NK-92 (cell line): ENCODE data around the gene ARHGAP15.

ENCODE experiments used
- DNase-seq: peaks from one replicate; lab custom pipeline; 2025; ENCODE audit not compliant: unreplicated experiment; lab: John Stamatoyannopoulos, UW

The ARHGAP15 gene

DNA sequence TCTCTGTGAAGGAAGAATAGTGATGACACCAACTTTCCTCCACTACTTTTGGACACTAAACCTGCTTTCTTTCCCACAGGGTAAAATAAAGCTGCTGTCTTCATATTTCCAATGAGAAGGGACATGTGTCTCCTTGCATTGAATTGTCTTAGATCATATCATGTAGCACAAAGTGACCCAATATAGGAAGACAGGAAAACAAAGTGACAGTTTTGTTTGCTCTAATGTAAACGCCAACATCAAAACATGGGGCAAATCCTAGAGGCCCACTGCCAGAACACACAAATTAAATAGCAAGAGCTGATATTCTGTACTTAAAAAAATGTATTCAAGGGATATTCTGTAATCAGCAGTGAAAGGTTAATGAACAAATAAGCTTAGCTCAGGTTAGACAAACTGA is 36.1 kb downstream of the ARHGAP15 start:
- no peak for DNase-seq

DNA sequence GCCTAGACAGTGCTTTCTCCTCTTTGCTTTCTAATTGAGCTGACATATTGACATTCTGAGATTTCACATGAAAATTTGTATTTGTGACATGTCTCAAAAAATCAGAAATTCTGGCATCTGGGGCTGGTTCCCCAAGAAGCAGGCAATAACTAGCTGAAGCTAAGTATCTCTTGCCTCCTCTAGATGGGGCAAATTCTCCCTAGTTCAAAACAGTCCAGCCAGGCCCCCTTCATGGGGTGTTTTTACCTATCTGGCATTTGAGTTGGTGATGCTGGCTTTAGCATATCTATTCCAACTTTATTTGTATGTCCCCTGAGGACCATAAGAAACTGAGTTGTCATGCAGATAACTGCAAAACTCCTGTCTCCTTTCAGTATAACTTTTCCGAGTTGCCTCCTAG is 39.9 kb downstream of the ARHGAP15 start:
- DNase-seq: no peak

DNA sequence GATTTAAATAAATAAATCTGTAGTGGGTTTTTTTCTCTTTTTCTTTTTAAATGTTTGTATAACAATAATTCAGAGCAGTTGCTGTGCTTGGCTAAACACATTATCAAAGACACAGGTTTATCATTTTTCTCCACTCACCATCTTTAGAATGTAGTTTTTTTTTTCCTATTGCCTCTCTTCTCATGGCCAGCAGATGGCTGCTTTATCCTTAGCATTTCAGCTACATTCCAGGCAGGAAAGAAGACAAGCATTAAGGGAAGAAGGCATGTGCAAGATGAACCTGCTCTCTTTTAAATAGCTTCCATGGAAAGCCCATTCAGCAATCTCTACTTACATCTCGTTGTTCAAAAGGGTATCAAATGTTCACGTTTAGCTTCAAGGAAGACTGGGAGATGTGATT is 42.6 kb downstream of the ARHGAP15 start:
- DNase-seq: no peak

DNA sequence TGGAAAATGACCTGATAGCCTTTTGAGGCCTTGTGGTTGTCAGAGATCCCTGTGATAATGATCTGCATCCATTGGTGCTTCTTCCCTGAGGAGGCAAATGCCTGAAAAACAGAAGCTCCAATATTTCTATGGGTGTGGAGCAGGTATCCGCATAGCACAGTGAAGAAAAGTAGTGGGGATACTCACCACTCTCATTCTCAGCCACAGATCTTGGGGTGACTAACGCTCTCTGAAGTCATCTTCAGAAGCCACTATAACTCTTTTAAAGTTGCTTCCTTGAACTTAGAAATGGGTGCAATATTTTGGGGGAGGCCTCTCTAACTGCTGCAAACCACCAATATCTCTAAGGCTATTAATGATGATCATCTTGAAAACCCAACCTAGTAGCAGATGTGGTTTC is 46.2 kb downstream of the ARHGAP15 start:
- no peak for DNase-seq

DNA sequence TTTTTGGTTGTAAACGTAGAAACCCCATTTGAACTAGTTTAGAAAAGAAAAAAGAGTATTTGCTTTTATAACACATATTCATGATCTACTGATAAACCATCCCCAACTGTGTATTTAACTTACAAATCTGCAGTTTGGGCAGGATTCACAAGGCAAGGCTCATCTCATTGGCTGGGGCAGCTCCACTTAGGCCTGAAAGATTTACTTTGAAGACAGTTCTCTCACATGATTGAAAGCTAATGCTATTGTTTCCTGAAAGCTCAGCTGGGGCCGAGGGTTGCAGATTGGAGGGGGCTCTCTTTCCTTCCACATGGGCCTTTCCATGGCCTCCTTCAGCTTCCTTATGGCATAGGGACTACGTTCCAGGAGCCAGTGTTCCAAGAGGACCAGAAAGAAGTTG is 47.4 kb downstream of the ARHGAP15 start:
- no peak for DNase-seq

DNA sequence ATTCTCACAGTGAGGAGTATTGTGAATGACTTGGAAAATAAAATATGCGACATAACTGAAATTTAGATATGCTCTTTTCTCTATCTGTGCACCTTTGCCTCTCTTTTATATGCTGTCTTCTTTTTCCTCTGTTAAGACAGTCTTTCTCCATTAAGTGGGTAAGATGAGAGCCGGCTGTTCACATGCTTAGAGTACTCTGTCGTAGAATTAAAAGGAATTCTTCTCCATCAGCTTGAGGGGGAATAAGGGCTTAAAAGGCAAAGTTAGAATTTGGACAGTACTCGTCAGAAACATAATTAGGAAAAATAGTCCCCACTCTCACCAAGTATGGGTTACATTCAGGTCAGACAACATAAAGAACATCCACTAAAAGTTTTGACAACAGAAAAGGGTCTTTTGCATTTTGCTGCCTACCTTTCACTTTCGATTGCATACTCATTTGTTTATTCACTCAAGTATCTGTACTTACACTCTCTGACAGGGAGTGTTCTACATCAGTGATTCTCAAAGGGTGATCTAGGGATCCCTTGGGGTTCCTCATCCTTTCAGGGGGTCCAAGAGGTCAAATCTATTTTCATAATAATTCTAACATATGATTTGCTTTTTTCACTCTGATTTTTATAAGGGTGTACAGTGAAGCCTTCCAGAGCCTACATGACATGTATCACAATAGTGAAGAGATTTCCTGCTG is 48.0 kb downstream of the ARHGAP15 start:
- DNase-seq: no peak

DNA sequence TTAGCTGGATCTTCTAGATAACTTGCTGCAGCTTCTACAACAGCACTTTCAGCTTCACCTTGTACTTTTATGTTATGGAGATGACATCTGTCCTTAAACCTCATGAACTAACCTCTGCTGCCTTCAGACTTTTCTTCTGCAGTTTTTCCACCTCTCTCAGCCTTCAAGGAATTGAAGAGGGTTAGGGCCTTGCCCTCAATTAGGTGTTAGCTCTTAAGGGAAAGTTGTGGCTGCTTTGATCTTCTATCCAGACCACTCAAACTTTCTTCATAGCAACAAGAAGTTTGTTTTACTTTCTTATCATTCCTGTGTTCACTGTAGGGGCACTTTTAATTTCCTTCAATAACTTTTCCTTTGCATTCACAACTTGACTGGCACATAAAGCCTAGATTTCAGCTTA is 52.3 kb downstream of the ARHGAP15 start:
- DNase-seq: no peak

DNA sequence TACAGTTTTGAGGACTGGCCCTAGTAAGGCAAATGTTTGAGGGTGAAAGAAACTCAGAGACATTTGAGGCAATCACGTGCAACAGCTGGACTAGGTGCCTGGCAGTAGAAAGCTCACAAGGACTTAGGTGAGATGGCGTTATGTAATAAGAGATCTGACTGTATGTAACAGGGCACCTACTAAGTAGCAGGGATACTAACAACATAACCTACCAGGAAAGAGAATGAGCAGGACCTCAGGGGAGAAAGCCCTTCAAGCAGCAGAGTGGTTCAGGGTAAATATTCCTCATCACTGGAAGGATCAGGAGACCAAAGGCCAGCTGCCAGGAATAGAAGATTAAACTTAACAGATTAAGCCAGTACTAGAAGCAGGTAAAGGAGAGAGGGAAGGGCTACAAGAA is 53.4 kb downstream of the ARHGAP15 start:
- no peak for DNase-seq

DNA sequence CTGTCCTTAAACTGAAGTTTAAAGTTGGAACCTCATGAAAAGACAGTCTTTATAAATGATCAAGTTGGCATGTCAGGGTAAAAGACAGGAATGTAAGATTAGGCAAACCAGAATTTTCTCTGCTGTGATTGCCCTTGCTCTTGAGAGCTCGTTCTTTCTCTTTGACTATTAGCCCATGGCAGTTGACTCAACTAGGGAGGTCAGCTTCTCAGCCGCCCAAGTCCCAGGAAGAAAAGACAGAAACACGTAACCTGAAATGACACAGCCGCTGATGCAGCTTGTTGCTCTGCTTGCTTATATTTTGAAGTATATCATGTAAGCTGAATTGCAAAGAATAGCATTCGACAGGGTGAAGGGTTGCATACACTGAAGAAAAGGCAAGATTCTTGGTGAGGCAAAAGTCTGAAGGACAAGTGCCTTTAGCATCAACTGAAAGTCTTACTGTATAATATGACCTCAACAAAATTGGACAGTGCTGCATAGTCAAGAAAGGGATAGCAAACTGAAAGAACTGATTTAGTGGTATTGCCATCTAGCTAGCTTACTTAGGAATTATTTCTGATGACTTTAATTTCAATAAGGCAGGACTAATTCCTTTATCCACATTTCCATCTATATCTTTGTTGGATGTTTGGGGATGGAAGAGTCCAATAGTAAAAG is 54.7 kb downstream of the ARHGAP15 start:
- no peak for DNase-seq

DNA sequence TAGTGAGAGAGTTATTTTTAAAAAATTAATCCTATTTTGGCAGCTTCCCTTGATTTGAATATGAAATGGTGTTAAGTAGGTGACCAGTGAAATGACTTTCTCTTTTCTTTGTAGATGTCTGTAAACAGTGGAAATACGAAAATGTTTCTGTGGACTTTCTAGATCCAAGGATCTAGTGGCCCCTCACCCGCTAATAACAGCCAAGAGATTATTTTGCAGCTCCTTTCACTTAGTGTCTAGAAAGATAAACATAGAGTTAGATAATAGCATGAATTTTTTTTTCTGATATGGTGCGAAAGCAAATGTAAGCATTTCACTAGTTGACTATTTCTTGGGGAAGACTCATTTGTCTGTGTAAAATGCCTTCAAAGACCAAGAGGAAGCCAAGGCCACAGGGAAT is 57.7 kb downstream of the ARHGAP15 start:
- no peak for DNase-seq

DNA sequence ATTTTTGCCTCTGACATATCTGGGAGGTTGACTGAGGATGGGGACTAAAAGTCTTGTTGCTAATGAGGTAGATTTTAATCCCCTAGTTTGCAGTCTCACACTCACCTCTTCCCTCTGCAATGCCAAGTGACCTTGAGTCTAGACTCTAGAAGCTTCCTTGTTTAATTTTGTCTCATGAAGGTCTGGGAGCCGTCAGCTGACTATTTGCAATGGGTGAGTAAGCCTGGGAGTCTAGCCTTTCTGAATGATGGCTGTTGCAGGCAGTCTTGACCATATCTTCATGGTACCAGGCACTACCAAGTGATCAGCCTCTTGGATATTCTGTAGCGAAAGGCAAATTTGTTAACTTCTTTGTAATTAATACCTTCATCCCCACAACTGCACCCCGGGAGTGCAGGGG is 61.2 kb downstream of the ARHGAP15 start:
- no peak for DNase-seq

DNA sequence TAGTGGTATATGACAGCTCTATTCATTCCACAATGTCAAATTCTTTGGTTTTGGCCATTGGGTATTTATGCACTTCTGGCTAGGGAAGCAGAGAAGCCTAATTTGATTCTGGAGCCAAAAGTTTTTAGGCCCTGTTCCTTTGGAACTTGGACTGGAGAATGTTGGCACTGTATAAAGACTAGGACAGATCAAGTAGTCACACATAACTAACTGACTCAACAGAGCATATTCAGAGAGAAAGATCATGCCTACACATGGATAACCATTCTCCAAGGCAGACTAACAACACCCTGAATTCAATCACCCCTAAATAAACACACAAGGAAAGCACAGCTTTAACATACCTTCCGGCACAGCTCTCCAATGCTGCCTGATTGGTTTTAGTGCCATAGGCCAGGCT is 62.9 kb downstream of the ARHGAP15 start:
- DNase-seq: no peak

DNA sequence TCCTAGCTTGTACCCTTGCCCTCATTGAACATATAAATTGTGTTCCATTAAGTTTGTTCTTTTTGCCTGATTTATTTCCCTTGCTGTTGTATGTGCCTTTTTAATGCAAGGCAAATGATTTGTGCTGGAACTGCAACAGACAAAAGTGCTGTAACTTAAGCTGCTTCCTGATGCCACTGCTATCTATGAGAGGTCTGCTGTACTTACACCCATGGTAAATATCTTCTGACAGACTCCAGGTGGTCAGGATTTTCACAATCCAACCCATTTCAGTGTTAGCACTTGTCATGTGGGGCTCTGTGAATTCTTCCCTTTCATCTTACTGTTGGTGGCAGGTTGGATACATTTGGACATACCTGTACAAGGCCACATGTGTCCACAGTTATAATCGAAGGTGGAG is 63.5 kb downstream of the ARHGAP15 start:
- no peak for DNase-seq

DNA sequence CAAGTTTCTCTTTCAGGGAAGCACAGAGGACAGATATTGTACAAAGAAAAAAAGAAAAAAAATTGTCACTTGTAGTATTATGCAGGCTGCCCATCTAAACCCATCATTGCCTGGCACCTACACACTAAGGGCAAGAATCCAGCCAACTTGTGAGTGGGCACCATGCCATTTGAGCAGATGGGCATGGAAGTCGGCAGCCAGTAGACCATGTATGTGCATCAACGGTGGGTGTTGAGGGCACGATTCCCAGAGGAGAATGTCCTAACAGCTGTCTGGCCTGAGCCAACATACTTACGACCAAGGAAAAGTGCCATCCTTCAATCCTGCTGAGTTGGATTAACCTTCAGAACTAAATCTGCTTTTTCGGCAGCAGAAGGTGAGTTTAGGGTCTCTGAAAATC is 63.9 kb downstream of the ARHGAP15 start:
- DNase-seq: no peak

DNA sequence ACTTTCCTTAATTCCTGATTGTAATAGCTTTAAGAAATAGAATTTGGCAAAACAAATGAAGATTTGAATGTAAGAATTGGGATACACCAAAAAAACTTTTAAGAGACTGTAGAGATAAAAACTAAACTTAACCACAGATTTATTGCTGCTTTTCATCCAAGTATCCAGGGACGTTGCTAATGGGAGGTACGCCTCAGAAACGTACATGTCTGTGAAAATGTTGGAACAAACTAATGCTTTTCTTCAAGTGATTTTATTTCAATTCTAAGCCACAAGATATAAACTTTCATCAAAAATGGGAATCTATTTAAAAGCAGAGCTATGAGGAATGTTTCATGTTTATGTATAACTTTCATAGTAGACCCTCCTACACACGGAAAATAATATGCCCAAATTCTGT is 66.3 kb downstream of the ARHGAP15 start:
- no peak for DNase-seq

DNA sequence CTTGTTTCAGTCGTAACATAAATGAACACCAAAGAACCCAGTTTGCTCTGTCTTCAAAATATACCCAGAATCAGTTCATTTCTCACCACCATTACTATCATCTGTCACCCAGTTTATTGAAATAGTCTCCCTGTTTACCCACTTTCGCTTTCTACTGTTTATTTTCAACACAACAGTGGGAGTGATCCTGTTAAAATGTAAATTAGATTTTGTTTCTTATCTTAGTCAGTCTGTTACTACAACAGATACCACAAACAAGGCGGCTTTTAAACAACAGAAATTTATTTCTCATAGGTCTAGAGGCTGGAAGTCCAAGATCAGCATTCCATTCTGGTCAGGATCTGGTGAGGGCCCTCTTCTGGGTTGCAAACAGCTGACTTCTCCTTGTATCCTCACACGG is 74.8 kb downstream of the ARHGAP15 start:
- DNase-seq: no peak

DNA sequence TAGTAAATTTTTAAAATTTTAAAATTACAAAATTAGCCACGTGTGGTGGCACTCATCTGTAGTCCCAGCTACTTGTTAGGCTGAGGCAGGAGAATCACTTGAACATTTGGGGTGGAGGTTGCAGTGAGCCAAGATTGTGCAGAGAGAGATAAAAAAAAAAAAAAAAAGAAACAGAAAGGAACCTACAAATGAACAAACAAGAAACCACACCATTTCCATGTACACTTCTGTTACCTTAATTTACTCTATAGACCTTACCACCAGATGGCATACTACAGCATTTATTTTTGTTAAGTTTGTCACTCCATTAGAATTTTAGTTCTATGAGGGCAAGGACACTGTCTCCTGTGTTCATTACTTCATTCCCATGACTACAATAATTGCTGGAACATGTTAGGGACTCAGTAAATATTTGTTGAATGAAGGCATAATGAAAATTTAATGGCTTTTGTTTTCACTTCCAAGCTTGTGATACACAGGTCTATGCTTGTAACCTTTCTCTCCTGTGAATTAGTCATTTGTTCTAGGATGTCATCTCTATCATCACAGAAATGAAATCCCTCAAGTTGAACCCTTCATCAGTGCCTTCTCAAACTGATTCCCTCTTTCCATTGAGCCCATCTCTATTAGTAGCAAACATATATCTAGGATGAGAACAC is 76.0 kb downstream of the ARHGAP15 start:
- no peak for DNase-seq

DNA sequence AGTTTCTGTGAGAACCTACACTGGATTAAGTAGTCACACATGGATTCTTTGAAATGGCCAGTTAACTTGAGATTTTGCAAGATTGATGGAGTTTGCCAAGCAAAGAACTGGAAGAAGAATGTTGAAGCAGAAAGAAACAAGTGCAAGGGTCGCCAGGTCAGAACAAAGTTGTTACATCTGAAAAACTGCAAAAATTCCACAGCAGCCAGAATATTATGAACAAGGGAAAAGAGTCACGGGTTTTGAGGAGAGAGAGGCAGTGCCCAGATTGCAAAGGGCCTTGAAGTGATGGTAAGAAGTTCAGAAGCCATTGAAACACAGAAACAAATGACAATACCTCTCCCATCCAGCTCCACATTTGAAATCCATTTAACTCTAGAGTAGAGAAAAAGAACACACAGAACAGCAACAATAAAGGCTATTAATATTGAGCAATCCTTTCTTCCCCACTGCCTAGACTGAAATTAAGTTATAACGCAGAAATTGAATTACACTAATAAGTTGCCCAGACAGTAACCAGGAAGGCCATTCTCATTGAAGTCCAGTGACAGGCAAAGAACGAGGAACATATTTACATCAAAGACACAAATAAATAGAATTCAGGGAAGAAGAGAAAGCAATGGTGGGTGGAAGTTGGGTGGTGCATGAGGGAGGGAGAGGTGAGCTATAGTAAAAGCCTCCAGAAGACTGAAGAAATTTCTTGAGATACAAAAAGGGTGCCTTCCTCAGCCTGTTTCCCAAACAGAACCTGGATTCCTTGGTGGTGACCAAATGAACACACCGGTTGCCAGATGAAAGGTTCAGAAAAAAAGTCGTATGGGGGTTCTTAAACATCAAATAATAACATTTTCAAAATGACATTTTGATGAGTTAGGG is 80.6 kb downstream of the ARHGAP15 start:
- no peak for DNase-seq

DNA sequence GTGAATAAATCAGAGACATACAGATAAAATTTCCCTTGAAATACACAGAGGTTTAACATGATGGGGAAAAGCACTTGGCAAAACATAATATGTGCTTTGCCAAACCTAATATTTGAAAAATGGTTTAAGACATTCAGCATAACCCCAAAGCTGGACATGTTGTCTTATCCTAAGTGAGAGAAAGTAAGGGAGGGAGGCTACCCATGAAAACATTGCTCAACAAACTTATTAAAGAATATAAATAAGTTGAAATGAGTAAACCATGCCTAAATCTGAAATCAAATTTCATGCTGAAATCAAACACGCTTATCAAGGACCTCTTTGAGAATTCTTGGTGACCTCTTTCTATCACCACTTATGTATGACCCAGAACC is 81.2 kb downstream of the ARHGAP15 start:
- DNase-seq: no peak

DNA sequence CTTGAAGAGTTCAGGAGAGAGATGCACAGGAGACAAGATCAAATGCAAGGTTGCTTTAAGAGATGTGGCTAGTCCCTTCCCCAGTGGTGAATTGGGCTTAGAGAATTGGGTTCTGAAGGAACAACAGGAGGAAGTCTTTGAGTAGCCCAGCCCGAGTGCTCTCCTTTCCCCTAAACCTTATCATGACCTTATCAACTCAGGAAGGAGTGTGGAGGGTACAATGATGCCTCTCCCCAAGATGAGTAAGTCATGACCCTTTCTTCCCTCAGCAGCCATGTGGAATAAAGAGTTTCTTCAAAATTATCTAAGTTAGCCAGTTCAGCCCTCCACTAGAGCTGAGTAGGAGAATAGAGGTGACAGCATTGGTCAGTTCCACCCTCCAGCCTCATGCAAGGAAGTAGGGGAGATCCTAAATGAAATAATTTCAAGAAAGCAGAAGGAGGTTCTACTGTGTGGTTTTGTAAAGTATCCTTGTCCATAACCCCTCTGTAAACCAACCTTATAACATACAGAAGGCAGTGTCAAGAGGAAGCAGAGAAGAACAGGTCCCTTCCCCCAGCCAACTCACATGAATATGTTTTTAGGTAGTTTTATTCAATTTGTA is 88.4 kb downstream of the ARHGAP15 start:
- DNase-seq: no peak

DNA sequence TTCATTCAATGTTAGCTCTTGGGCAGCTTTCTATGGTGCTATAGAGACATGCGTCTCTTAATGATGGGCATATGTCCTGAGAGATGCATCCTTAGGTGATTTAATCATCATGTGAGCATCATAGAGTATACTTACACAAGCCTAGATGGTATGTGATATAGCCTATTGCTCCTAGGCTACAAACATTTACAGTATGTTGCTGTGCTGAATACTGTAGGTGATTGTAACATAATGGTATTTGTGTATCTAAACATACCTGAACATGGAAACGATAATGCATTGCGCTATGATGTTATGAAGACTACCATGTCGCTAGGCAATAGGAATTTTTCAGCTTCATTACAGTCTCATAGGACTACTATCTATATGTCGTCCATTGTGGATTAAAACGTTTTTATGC is 89.4 kb downstream of the ARHGAP15 start:
- DNase-seq: no peak
